Type B pancreatic cell (in vitro differentiated cells): ENCODE measurements around the gene CHMP4A. TPM values are rescaled to one million over a fixed set of nuclear protein-coding genes. Genes with fewer than 3 reads are reported as not detected.

ENCODE experiments used
- DNase-seq: peaks from one replicate; pipeline ENCODE4 v3.0.0; 2021; ENCODE audit warnings: mixed read lengths; ENCODE audit not compliant: unreplicated experiment; ENCODE audit errors: extremely low spot score
- H3K27ac Mint-ChIP-seq: 2 replicates; pipeline ENCODE4 v1.8.0; 2021; ENCODE audit warnings: mild to moderate bottlenecking, mixed read lengths
- H3K27me3 Mint-ChIP-seq: 2 replicates; pipeline ENCODE4 v1.8.0; 2021; ENCODE audit warnings: mixed read lengths
- H3K36me3 Mint-ChIP-seq: 2 replicates; pipeline ENCODE4 v1.8.0; 2021; ENCODE audit warnings: mixed read lengths
- H3K4me1 Mint-ChIP-seq: one replicate; pipeline ENCODE4 v1.8.0; 2021; ENCODE audit warnings: mixed read lengths; ENCODE audit not compliant: unreplicated experiment
- H3K4me3 Mint-ChIP-seq: 2 replicates; pipeline ENCODE4 v1.8.0; 2021; ENCODE audit warnings: mild to moderate bottlenecking, mixed read lengths
- H3K9me3 Mint-ChIP-seq: 2 replicates; pipeline ENCODE4 v1.8.0; 2021; ENCODE audit warnings: mixed read lengths
- CTCF ChIP-seq: fragments of 200-600 bp; sonication (generic); conservative IDR thresholded peaks from 2 replicates; pipeline ENCODE4 v1.5.0; 2021; ENCODE audit warnings: antibody characterized with exemption, mild to moderate bottlenecking
- total RNA-seq: library from RNA; stranded (reverse); gene quantifications from 2 replicates; pipeline ENCODE4 v1.2.1, GENCODE V29; 2021; ENCODE audit warnings: low replicate concordance

The CHMP4A gene
- total RNA-seq, 1 donor from 2014 or later = 44.3 TPM

- TF ChIP-seq CTCF = no peak
- H3K27ac Mint-ChIP-seq = peak overlapping the region; percentile 90
- H3K4me3 Mint-ChIP-seq = peak overlapping the region; percentile 92
- peaks cover 20% of the 10 kb centered on the region for H3K36me3 Mint-ChIP-seq
- H3K9me3 Mint-ChIP-seq = no peaks in the 10 kb centered on the region
- DNase-seq = no peak
- H3K27me3 Mint-ChIP-seq = no peaks in the 10 kb centered on the region
- peaks cover 25% of the 10 kb centered on the region for H3K4me1 Mint-ChIP-seq
Measured at GRCh38 chr14:24172261-24172860, 40.9 kb downstream of the CHMP4A start.

GRCh38 chr14:24171422-24172260, 41.6 kb downstream of the CHMP4A start, which contains the start of gene REC8:
Gene REC8, plus strand, starts transcription at chr14:24172080. Its CDS starts 473 bp downstream, at chr14:24172553.
- Mint-ChIP-seq H3K4me1 (peaks cover 25% of the 10 kb centered on the region), H3K27me3 (no peaks in the 10 kb centered on the region), H3K36me3 (peaks cover 21% of the 10 kb centered on the region), H3K9me3 (no peaks in the 10 kb centered on the region), H3K4me3 (peak within 1 kb of the TSS; percentile 92), H3K27ac (peak within 1 kb of the TSS; percentile 90)
- TF ChIP-seq CTCF = no peak
- DNase-seq = peak; percentile 97

GRCh38 chr14:24167469-24168114, 45.7 kb downstream of the CHMP4A start:
- DNase-seq = no peak
- no peak overlapping the region for H3K27ac Mint-ChIP-seq
- H3K9me3 Mint-ChIP-seq = no peaks in the 10 kb centered on the region
- H3K4me1 Mint-ChIP-seq = peaks cover 16% of the 10 kb centered on the region
- H3K27me3 Mint-ChIP-seq = no peaks in the 10 kb centered on the region
- H3K4me3 Mint-ChIP-seq = no peak overlapping the region
- H3K36me3 Mint-ChIP-seq = peaks cover 22% of the 10 kb centered on the region
- TF ChIP-seq CTCF = no peak

- peaks cover 26% of the 10 kb centered on the region for H3K4me1 Mint-ChIP-seq
- H3K4me3 Mint-ChIP-seq = no peak overlapping the region
- H3K27ac Mint-ChIP-seq = peak overlapping the region; percentile 43
- TF ChIP-seq CTCF = no peak
- H3K27me3 Mint-ChIP-seq = no peaks in the 10 kb centered on the region
- H3K36me3 Mint-ChIP-seq = peaks cover 28% of the 10 kb centered on the region
- no peak for DNase-seq
- H3K9me3 Mint-ChIP-seq = no peaks in the 10 kb centered on the region
Measured at GRCh38 chr14:24165785-24166184, 47.5 kb downstream of the CHMP4A start.

GRCh38 chr14:24164518-24164991, 48.7 kb downstream of the CHMP4A start:
- peaks cover 28% of the 10 kb centered on the region for H3K36me3 Mint-ChIP-seq
- H3K27ac Mint-ChIP-seq = peak overlapping the region; percentile 64
- no peaks in the 10 kb centered on the region for H3K9me3 Mint-ChIP-seq
- no peak overlapping the region for H3K4me3 Mint-ChIP-seq
- DNase-seq = no peak
- TF ChIP-seq CTCF = no peak
- peaks cover 23% of the 10 kb centered on the region for H3K4me1 Mint-ChIP-seq
- no peaks in the 10 kb centered on the region for H3K27me3 Mint-ChIP-seq
